Right lobe of liver (tissue), 6 donors: Measurements from ENCODE around the gene C16orf92. TPM values are rescaled to one million over a fixed set of nuclear protein-coding genes. Genes with fewer than 3 reads are reported as not detected.

Source experiments
- ATAC-seq, 4 donors: fragments of 200-7000 bp; cut with Tn5 transposase; one replicate each; pipeline ENCODE4 v1.9.1; 2020; ENCODE audit warnings: mild to moderate bottlenecking in 4 of 4, moderate library complexity in 4 of 4
- DNase-seq, 3 donors: peaks; one replicate each; pipeline ENCODE4 v3.0.0-alpha.2; 2020
- H3K27ac ChIP-seq, 3 donors: fragments of 200-600 bp; one replicate each; pipeline ENCODE4 v1.8.0; 2022
- H3K27me3 ChIP-seq, 2 donors: fragments of 200-600 bp; one replicate each; pipeline ENCODE4 v1.8.0; 2022
- H3K36me3 ChIP-seq, 4 donors: fragments of 200-600 bp; sonication (generic) in 1 of 4; one replicate each; pipeline versions ENCODE4 v1.5.1 to v1.8.0; 2017 to 2022; ENCODE audit warnings: control low read depth in 1 of 4
- H3K4me1 ChIP-seq, 4 donors: fragments of 200-600 bp; sonication (generic) in 1 of 4; one replicate each; pipeline versions ENCODE4 v1.5.1 to v1.8.0; 2017 to 2022; ENCODE audit warnings: control low read depth in 1 of 4
- H3K4me3 ChIP-seq, 3 donors: fragments of 200-600 bp; one replicate each; pipeline ENCODE4 v1.8.0; 2022
- H3K9me3 ChIP-seq, 4 donors: fragments of 200-600 bp; sonication (generic) in 1 of 4; one replicate each; pipeline versions ENCODE4 v1.5.1 to v1.8.0; 2017 to 2022; ENCODE audit warnings: control low read depth in 1 of 4
- CTCF ChIP-seq, 4 donors: fragments of 200-600 bp in 3 of 4; fragments of 450-650 bp in 1 of 4; IDR thresholded peaks; one replicate each; pipeline versions ENCODE4 v1.5.1 to v1.8.0; 2016 to 2022; ENCODE audit warnings: antibody characterized with exemption in 4 of 4, mild to moderate bottlenecking in 2 of 4
- POLR2A ChIP-seq: fragments of 450-650 bp; IDR thresholded peaks from one replicate; pipeline ENCODE4 v1.6.1; 2017; ENCODE audit warnings: antibody characterized with exemption, mild to moderate bottlenecking
- whole genome bisulfite sequencing: methylation state at CpG from one replicate; pipeline ENCODE4 v1.1.6; 2018; ENCODE audit warnings: low coverage, low lambda C conversion rate; ENCODE audit not compliant: insufficient coverage; ENCODE audit errors: missing lambda C conversion rate; 5-methylcytosine and 5-hydroxymethylcytosine counted together
- intact Hi-C, 2 donors: fragments of 100-400 bp; cut with DNase I; formaldehyde crosslinking; loops; one replicate each; pipeline versions ENCODE4 v1.11.2 to v1.14.1; 2022
- total RNA-seq, 6 experiments: library from RNA; depleted of rRNA in 2 of 6; stranded (reverse); fragments of >200 nt in 2 of 6; fragmentation: NEBNext Ultra II Directional in 3 of 6; extraction: Animal tissue kit (Norgen Biotek cat#: 25700) in 3 of 6; gene quantifications; one replicate each; pipeline versions ENCODE4 v1.1.0 to v1.2.4, GENCODE V29; 2016 to 2023
- donor health status: DM: no; HTN: yes; CAD: no.
- donor health status: DM: no; HTN: no; CAD: no.
- donor health status: DM: no; HTN: no; CAD: no.
- donor health status: DM: no; HTN: yes; CAD: no.
- donor health status: DM: no; HTN: yes; CAD: no.

The C16orf92 gene
- total RNA-seq, 6 experiments from 2014 or later: not detected

GRCh38 chr16:30060346-30060745 is 37.3 kb downstream of the C16orf92 start:
- Histone ChIP-seq H3K4me1 (peaks cover 0 to 7% (median 3%) of the 10 kb centered on the region in 4 donors), H3K4me3 (no peak overlapping the region), H3K36me3 (no peaks in the 10 kb centered on the region), H3K27ac (no peak overlapping the region), H3K27me3 (no peaks in the 10 kb centered on the region), H3K9me3 (no peaks in the 10 kb centered on the region)
- DNase-seq: no peak
- intact Hi-C loops: no loop called here
- WGBS: 83% methylated on average over 3 of the region's 4 CpGs
- no peak for ATAC-seq
- TF ChIP-seq CTCF (IDR thresholded peaks at IDR 0.05) (no peak), POLR2A (no peak)

- TF ChIP-seq CTCF (IDR thresholded peaks at IDR 0.05) (no peak), POLR2A (no peak)
- no peaks in the 10 kb centered on the region for H3K9me3 ChIP-seq
- intact Hi-C loops: no loop called here
- no peak overlapping the region for H3K27ac ChIP-seq
- 94% methylated on average over 2 of the region's 2 CpGs for WGBS
- ATAC-seq: no peak
- no peaks in the 10 kb centered on the region for H3K36me3 ChIP-seq
- peaks cover 0 to 7% (median 3%) of the 10 kb centered on the region in 4 donors for H3K4me1 ChIP-seq
- DNase-seq: no peak
- H3K27me3 ChIP-seq: no peaks in the 10 kb centered on the region
- no peak overlapping the region for H3K4me3 ChIP-seq
Measured at GRCh38 chr16:30060836-30061554, 38.0 kb downstream of the C16orf92 start.

GRCh38 chr16:30063278-30063892 is 40.4 kb downstream of the C16orf92 start:
- TF ChIP-seq POLR2A: no peak
- TF ChIP-seq CTCF (IDR thresholded peaks at IDR 0.05): no peak
- no peaks in the 10 kb centered on the region for H3K27me3 ChIP-seq
- peak overlapping the region; percentile 92 to 97 (median 94) for H3K4me3 ChIP-seq
- DNase-seq (no peak), ATAC-seq (no peak)
- peak overlapping the region; percentile 93 to 100 (median 99) for H3K27ac ChIP-seq
- WGBS: 40% methylated on average over 1 of the region's 12 CpGs
- peaks cover 0 to 13% (median 2%) of the 10 kb centered on the region in 4 donors for H3K36me3 ChIP-seq
- no peaks in the 10 kb centered on the region for H3K9me3 ChIP-seq
- H3K4me1 ChIP-seq: peaks cover 0 to 22% (median 7%) of the 10 kb centered on the region in 4 donors
- intact Hi-C loops: no loop called here

- intact Hi-C loops: no loop called here
- no peaks in the 10 kb centered on the region for H3K27me3 ChIP-seq
- H3K36me3 ChIP-seq: peaks cover 7 to 20% (median 9%) of the 10 kb centered on the region in 4 donors
- H3K27ac ChIP-seq: peak overlapping the region; percentile 93 to 100 (median 99)
- WGBS: 0% methylated on average over 12 of the region's 27 CpGs
- no peaks in the 10 kb centered on the region for H3K9me3 ChIP-seq
- TF ChIP-seq CTCF (IDR thresholded peaks at IDR 0.05) (peak; percentile 18 to 51 (median 47)), POLR2A (peak; percentile 54)
- DNase-seq: peak; percentile 77 to 84 (median 80)
- peaks cover 0 to 22% (median 7%) of the 10 kb centered on the region in 4 donors for H3K4me1 ChIP-seq
- ATAC-seq: peak; percentile 39 to 47 (median 44)
- H3K4me3 ChIP-seq: peak overlapping the region; percentile 92 to 97 (median 94)
Measured at GRCh38 chr16:30063893-30064728, 41.1 kb downstream of the C16orf92 start.
